PFSK-1 (cell line): ENCODE results near the gene HNRNPC.

Experiments
- FOXP2 ChIP-seq: optimal IDR thresholded peaks from 2 replicates; pipeline ENCODE3; 2011; ENCODE audit warnings: borderline replicate concordance, control low read depth, inconsistent platforms; ENCODE audit not compliant: insufficient read depth; ENCODE audit errors: extremely low read length, extremely low read depth
- POLR2AphosphoS5 ChIP-seq: IDR thresholded peaks from 2 replicates; pipeline ENCODE4 v1.6.1; 2012; ENCODE audit warnings: low read depth, mild to moderate bottlenecking, control low read depth, low read length, moderate library complexity
- REST ChIP-seq, 2 experiments: IDR thresholded peaks; 2 replicates each; pipeline versions ENCODE4 v1.6.1 to v1.8.0; 2011 to 2012; ENCODE audit warnings: low read depth in 2 of 2, low read length in 2 of 2, control low read depth in 1 of 2, inconsistent platforms in 1 of 2, mild to moderate bottlenecking in 1 of 2, moderate library complexity in 1 of 2; ENCODE audit not compliant: insufficient read depth in 1 of 2
- SIN3A ChIP-seq: IDR thresholded peaks from 2 replicates; pipeline ENCODE4 v1.6.1; 2012; ENCODE audit warnings: mild to moderate bottlenecking, low read length, moderate library complexity, borderline replicate concordance; ENCODE audit not compliant: insufficient read depth
- TAF1 ChIP-seq: IDR thresholded peaks from 2 replicates; pipeline ENCODE4 v1.6.1; 2012; ENCODE audit warnings: low read length, control low read depth, borderline replicate concordance; ENCODE audit not compliant: insufficient read depth

Gene HNRNPC

GRCh38 chr14:21229821-21230220, 39.4 kb downstream of the HNRNPC start:
- TF ChIP-seq POLR2AphosphoS5, result no peak

DNA sequence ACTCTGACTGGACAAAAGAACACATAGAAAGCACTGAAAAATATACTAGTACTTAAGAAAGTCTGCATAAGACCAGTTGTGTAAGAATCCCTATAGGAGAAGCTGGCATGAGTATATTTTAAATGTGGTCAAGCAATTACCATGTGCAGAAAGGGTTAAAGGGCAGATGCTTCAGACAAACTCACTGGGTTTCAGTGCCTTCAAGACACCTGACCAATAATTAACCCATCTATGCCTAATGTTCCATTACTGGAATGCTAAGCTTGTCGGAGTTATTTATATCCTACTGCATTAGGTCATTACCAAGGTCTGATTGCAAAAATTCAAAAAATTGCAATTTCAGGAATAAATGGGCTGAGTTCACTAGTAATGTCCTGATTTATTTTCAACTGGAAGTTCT, 41.3 kb downstream of the HNRNPC start:
- TF ChIP-seq REST (IDR thresholded peaks at IDR 0.05; ENCODE audit: insufficient read depth in 1 of 2, low read depth in 2 of 2, low read length in 2 of 2) (no peak), SIN3A (no peak), POLR2AphosphoS5 (no peak), FOXP2 (no peak), TAF1 (no peak)

- TF ChIP-seq SIN3A (no peak), REST (IDR thresholded peaks at IDR 0.05; ENCODE audit: insufficient read depth in 1 of 2, low read depth in 2 of 2, low read length in 2 of 2) (no peak), FOXP2 (no peak), POLR2AphosphoS5 (no peak), TAF1 (no peak)
Observed at GRCh38 chr14:21227150-21227549, 42.1 kb downstream of the HNRNPC start.

DNA sequence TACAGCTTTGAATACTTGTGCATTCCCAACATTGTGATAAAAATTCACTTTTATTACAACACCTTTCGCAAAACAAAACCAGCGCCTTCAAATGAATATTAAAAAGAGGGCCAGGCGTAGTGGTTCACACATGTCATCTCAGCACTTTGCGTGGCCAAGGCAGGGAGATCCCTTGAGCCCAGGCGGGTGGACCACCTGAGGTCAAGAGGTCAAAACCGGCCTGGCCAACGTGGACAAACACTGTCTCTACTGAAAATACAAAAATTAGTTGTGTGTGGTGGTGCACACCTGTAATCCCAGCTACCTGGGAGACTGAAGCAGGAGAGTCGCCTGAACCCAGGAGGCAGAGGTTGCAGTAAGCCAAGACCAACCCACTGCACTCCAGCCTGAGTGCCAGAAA, 42.8 kb downstream of the HNRNPC start:
- no peak for TF ChIP-seq REST (IDR thresholded peaks at IDR 0.05; ENCODE audit: insufficient read depth in 1 of 2, low read depth in 2 of 2, low read length in 2 of 2)
- no peak for TF ChIP-seq TAF1
- TF ChIP-seq POLR2AphosphoS5, result no peak
- no peak for TF ChIP-seq SIN3A
- TF ChIP-seq FOXP2, result no peak

- TF ChIP-seq TAF1, result no peak
- TF ChIP-seq SIN3A, result no peak
- no peak for TF ChIP-seq REST (IDR thresholded peaks at IDR 0.05; ENCODE audit: insufficient read depth in 1 of 2, low read depth in 2 of 2, low read length in 2 of 2)
- no peak for TF ChIP-seq POLR2AphosphoS5
- no peak for TF ChIP-seq FOXP2
Observed at GRCh38 chr14:21220874-21221477, 48.3 kb downstream of the HNRNPC start.
